GM18867 (cell line): ENCODE data around the gene MRGPRG.

Experiments
- ATAC-seq: cut with Tn5 transposase; IDR thresholded peaks from one replicate; pipeline ENCODE4 v1.9.1; 2021; ENCODE audit warnings: mild to moderate bottlenecking, moderate library complexity; ENCODE audit not compliant: unreplicated experiment

Gene MRGPRG

GRCh38 chr11:3225826-3226750 lies 7.5 kb upstream of the MRGPRG start:
- no peak for ATAC-seq

GRCh38 chr11:3225159-3225758 lies 6.6 kb upstream of the MRGPRG start:
- no peak for ATAC-seq

DNA sequence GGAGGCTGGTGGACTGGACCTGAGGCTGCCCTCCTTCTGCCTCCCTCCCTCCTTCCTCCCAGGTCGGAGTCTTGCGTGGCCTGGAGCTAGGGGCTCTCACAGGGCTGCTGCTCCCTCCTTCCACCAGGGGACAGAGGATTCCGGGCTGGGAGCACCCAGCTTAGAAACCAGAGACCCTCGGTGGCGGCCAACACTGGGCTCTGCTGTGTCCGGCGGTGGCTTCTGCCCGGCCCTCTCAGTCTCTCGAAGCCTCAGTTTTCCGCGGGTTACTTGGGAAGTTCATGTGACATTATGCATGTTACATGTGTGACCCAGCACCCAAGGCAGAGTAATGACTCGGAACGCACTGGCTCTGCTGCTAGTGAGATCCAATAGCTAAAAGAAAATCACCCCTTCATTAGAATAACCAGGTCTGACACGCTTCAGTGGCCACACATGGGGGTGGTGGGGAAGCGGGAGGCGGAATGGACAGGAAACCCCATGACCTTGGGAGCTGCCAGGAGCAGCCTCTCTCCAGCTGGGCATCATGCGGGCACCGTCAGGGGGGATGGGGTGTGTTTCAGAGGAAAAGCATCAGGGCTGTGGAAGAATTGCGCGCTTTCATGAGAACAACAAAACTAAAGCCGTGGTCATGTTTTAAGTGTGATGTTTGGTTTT lies 5.9 kb upstream of the MRGPRG start:
- no peak for ATAC-seq

- ATAC-seq = no peak
These were observed 5.3 kb upstream of the MRGPRG start for GRCh38 chr11:3223932-3224381.

GRCh38 chr11:3222941-3223915 lies 4.6 kb upstream of the MRGPRG start:
- ATAC-seq = no peak

DNA sequence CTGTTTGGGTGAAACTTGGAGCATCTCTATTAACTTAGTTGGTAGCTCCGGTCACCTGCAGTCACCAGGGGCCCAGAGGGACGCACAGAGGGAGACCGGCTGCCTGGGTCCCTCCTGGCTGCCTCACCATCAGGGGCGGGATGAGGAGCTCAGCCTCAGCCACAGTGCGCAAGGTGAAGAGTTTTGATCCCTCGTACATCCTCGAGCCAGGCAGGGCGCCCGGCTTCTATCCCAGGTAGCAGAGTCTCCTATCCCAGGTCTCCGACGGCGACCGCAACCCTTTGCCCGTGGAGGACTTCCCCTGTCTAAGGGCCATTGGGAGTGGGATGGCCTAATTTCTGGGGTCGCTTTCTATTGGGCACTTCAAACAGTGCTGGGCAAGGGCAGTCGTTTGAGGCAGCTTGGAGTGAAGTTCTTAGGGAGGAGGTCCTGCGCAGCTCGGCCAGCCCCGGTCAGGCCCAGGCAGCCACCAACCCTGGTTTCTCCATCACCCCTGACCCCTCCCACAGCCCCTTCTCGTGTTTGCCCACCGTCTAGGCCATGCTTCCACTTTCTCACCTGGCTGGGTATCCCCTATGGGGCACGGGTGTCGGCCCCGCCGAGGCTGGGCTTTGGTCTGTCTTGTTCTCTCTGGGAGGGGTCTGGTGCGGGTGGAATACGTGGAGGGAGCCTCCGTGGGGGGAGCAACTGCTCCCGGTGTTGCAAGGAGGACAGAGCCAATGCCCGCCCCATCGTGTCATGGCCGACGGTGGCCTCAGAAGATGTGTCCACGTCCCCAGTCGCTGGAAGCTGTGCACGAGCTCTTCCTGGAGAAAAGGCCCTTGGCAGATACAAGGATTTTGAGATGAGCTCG lies 3.6 kb upstream of the MRGPRG start:
- no peak for ATAC-seq

- ATAC-seq = no peak
These were observed 2.9 kb upstream of the MRGPRG start for GRCh38 chr11:3221408-3222002.

- ATAC-seq = no peak
These were observed 2.2 kb upstream of the MRGPRG start for GRCh38 chr11:3220521-3221407.

- no peak for ATAC-seq
These were observed 1.5 kb upstream of the MRGPRG start for GRCh38 chr11:3220101-3220500.

- no peak for ATAC-seq
These were observed 774 bp upstream of the MRGPRG start for GRCh38 chr11:3219281-3219892.

DNA sequence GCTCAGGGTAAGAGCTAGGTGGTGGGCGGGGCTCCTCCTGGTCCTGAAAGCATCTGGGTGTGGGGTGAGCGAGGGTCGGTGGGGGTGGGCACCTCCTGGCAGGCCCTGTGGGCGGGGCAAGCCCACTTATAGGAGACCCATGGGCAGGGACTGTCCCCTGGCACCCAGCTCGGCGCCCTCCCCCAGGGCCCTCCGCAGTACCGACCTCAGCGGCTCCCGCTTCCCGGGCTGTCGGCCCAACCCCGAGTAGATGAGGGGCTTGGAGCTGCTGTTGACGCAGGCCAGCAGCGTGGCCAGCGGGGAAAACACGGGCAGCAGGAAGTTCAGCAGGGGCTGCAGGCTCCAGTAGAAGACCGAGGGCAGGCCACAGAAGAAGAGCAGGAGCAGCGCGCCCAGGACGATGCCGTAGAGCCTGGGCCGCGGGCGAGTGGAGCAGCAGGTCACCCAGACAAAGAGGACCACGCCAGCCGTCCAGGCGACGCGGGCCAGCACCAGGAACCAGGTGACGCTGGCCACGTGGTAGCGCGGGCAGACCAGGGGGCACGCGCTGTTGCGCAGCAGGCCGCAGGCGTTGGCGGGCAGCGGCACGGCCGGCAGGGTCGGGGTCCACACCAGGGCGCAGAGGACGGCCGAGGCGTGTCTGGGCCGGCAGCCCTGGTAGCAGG lies 663 bp downstream of the MRGPRG start:
- no peak for ATAC-seq

- no peak for ATAC-seq
These were observed 2.5 kb downstream of the MRGPRG start for GRCh38 chr11:3216027-3216525.

- no peak for ATAC-seq
These were observed 3.1 kb downstream of the MRGPRG start for GRCh38 chr11:3215346-3216026.

DNA sequence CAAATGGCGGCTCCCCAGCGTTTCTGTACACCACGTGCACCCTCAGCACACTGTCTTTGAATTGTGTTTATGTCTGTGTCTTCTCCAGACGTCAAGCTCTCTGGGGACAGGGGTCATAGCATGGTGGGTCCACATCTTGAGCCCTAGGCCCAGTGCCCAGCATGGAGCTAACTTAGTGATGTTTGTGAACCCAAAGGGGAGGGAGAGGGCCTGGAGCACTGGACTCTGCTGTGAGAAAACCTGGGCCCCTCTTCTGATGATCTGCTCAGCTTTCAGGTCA lies 4.3 kb downstream of the MRGPRG start:
- no peak for ATAC-seq

GRCh38 chr11:3213659-3214419 lies 4.8 kb downstream of the MRGPRG start:
- ATAC-seq = no peak

DNA sequence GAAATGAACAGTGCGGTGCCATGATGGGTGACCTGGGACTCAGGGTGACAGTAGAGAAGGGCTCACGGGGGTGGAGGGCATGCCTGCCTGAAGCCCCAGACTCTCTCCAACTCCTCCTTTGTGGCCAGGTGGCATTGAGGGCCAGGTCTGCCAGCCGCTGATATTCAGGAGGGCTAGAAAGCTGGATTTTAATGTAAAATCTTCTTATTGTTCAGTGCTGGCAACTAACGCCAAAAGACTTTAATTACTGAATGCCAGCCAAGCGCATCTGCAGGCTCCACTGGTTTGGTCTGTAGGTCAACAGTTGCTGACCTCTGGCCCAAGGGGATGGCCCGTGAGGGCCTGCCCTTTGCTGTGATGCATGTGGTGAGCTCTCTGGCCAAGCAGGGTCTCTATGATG lies 10.3 kb downstream of the MRGPRG start:
- no peak for ATAC-seq
